HCT116 (cell line): ENCODE results near the gene CREG1. TPM values are rescaled to one million over a fixed set of nuclear protein-coding genes. Genes with fewer than 3 reads are reported as not detected.

Experiments
- ATAC-seq: fragments of 200-7000 bp; cut with Tn5 transposase; 2 replicates; pipeline ENCODE4 v1.9.1; 2020; ENCODE audit warnings: mild to moderate bottlenecking, moderate library complexity
- BruUV-seq: library from RNA; stranded (reverse); fragments of 400-500 nt; replicated peaks from 2 replicates; lab custom pipeline; 2021; lab: Mats Ljungman, UMichigan
- CTCF ChIA-PET: fragments of 300-600 bp; sonication (Branson Sonifier 250); formaldehyde crosslinking; loops from one replicate; lab custom pipeline; 2021; ENCODE audit warnings: antibody characterized with exemption; lab: Charles Lee
- POLR2A ChIA-PET: fragments of 300-600, 350-600 bp; sonication (Branson Sonifier 250); formaldehyde crosslinking; loops from one replicate; lab custom pipeline; 2021; ENCODE audit warnings: antibody characterized with exemption; lab: Charles Lee
- RAD21 ChIA-PET, 2 experiments: fragments of 300-600 bp; sonication (Branson Sonifier 250); formaldehyde crosslinking; loops; one replicate each; lab custom pipeline; 2023; ENCODE audit warnings: low total read pairs in 2 of 2; ENCODE audit not compliant: uncharacterized antibody in 2 of 2, unreplicated experiment in 2 of 2, low non-redundant PET in 1 of 2; lab: Charles Lee
- DNase-seq: peaks from one replicate; pipeline ENCODE4 v3.0.0-alpha.2; 2010; ENCODE audit warnings: low read depth, low spot score
- H2AFZ ChIP-seq: fragments of 200-600 bp; shearing (Covaris generic), sonication (generic); 2 replicates; pipeline ENCODE4 v1.6.1; 2017; ENCODE audit warnings: low read depth, mixed run types, mixed read lengths, antibody characterized with exemption, low read length; ENCODE audit not compliant: poor library complexity, severe bottlenecking
- H3K27ac ChIP-seq: 2 replicates; pipeline ENCODE4 v1.5.1; 2012; ENCODE audit warnings: low read depth, low read length
- H3K27me3 ChIP-seq: fragments of 200-600 bp; sonication (generic); 2 replicates; pipeline ENCODE4 v1.6.1; 2016; ENCODE audit warnings: mixed run types, low read length, mixed read lengths; ENCODE audit not compliant: insufficient read depth
- H3K36me3 ChIP-seq, 2 experiments: fragments of 200-500 bp in 1 of 2; fragments of 200-600 bp in 1 of 2; sonication (Bioruptor generic) in 1 of 2; sonication (generic) in 1 of 2; 2 replicates each; pipeline versions ENCODE4 v1.5.1 to v1.6.1; 2014 to 2016; ENCODE audit warnings: low read length in 2 of 2, inconsistent platforms in 1 of 2, mixed read lengths in 1 of 2, mixed run types in 1 of 2; ENCODE audit not compliant: insufficient read depth in 2 of 2, control insufficient read depth in 1 of 2
- H3K4me1 ChIP-seq, 2 experiments: fragments of 200-600 bp in 1 of 2; sonication (generic) in 1 of 2; 2 replicates each; pipeline versions ENCODE4 v1.5.1 to v1.6.1; 2012 to 2017; ENCODE audit warnings: low read length in 2 of 2, inconsistent platforms in 1 of 2, mild to moderate bottlenecking in 1 of 2, mixed read lengths in 1 of 2, mixed run types in 1 of 2, moderate library complexity in 1 of 2; ENCODE audit not compliant: insufficient read depth in 2 of 2, control insufficient read depth in 1 of 2
- H3K4me2 ChIP-seq: fragments of 200-600 bp; sonication (generic); 2 replicates; pipeline ENCODE4 v1.6.1; 2017; ENCODE audit warnings: mixed run types, low read length, mixed read lengths
- H3K4me3 ChIP-seq, 2 experiments: fragments of 200-600 bp in 1 of 2; sonication (generic) in 1 of 2; replicated peaks in 1 of 2; 2 replicates each; pipeline ENCODE4 v1.5.1; 2011 to 2016; ENCODE audit warnings: low read length in 2 of 2, control low read depth in 1 of 2, low read depth in 1 of 2, mild to moderate bottlenecking in 1 of 2, mixed read lengths in 1 of 2, mixed run types in 1 of 2
- H3K79me2 ChIP-seq: fragments of 200-600 bp; sonication (generic); 2 replicates; pipeline ENCODE4 v1.6.1; 2017; ENCODE audit warnings: mild to moderate bottlenecking, mixed run types, low read length, moderate library complexity, mixed read lengths; ENCODE audit not compliant: insufficient read depth
- H3K9ac ChIP-seq: fragments of 200-600 bp; sonication (generic); 2 replicates; pipeline ENCODE4 v1.6.1; 2016; ENCODE audit warnings: low read length, mixed read lengths
- H3K9me2 ChIP-seq: fragments of 200-600 bp; sonication (generic), shearing (Covaris generic); 2 replicates; pipeline ENCODE4 v1.6.1; 2017; ENCODE audit warnings: mixed run types, mild to moderate bottlenecking, moderate library complexity; ENCODE audit not compliant: insufficient read depth
- H3K9me3 ChIP-seq, 2 experiments: fragments of 200-500 bp in 1 of 2; fragments of 200-600 bp in 1 of 2; sonication (Bioruptor generic) in 1 of 2; sonication (generic) in 1 of 2; 2 replicates each; pipeline ENCODE4 v1.6.1; 2014 to 2017; ENCODE audit warnings: low read length in 2 of 2, mixed read lengths in 2 of 2, inconsistent platforms in 1 of 2, low read depth in 1 of 2, mild to moderate bottlenecking in 1 of 2, mixed run types in 1 of 2, moderate library complexity in 1 of 2; ENCODE audit not compliant: control insufficient read depth in 1 of 2, insufficient read depth in 1 of 2
- H4K20me1 ChIP-seq: fragments of 200-600 bp; sonication (generic), shearing (Covaris generic); 2 replicates; pipeline ENCODE4 v1.6.1; 2017; ENCODE audit warnings: mixed run types, mild to moderate bottlenecking, moderate library complexity; ENCODE audit not compliant: insufficient read depth
- ATF3 ChIP-seq: IDR thresholded peaks from 2 replicates; pipeline ENCODE4 v1.6.1; 2012
- CBX3 ChIP-seq: IDR thresholded peaks from 2 replicates; pipeline ENCODE4 v1.6.1; 2012; ENCODE audit warnings: low read depth
- CEBPB ChIP-seq: IDR thresholded peaks from 2 replicates; pipeline ENCODE4 v1.6.1; 2012; ENCODE audit warnings: low read depth
- CTCF ChIP-seq, 3 experiments: fragments of 200-600 bp in 1 of 3; sonication (generic) in 1 of 3; IDR thresholded peaks in 2 of 3; conservative IDR thresholded peaks in 1 of 3; 2 replicates each; pipeline ENCODE4 v1.5.1; 2012 to 2017; ENCODE audit warnings: low read depth in 2 of 3, low read length in 2 of 3, antibody characterized with exemption in 1 of 3, borderline replicate concordance in 1 of 3, control low read depth in 1 of 3, mild to moderate bottlenecking in 1 of 3, mixed read lengths in 1 of 3, mixed run types in 1 of 3, moderate library complexity in 1 of 3; ENCODE audit not compliant: insufficient read depth in 1 of 3
- EGR1 ChIP-seq: IDR thresholded peaks from 2 replicates; pipeline ENCODE4 v1.6.1; 2012; ENCODE audit warnings: low read depth
- ELF1 ChIP-seq: IDR thresholded peaks from 2 replicates; pipeline ENCODE4 v1.6.1; 2012; ENCODE audit warnings: low read depth, borderline replicate concordance
- EZH2phosphoT487 ChIP-seq: fragments of 200-600 bp; IDR thresholded peaks from 2 replicates; pipeline ENCODE4 v1.6.1; 2018; ENCODE audit warnings: antibody characterized with exemption, borderline replicate concordance
- JUND ChIP-seq: IDR thresholded peaks from 2 replicates; pipeline ENCODE4 v1.6.1; 2012
- POLR2A ChIP-seq: IDR thresholded peaks from 2 replicates; pipeline ENCODE4 v1.7.0; 2011; ENCODE audit warnings: borderline replicate concordance; ENCODE audit not compliant: insufficient read depth, insufficient read length; ENCODE audit errors: extremely low read depth
- POLR2AphosphoS5 ChIP-seq: IDR thresholded peaks from 2 replicates; pipeline ENCODE4 v1.6.1; 2011; ENCODE audit warnings: mild to moderate bottlenecking, low read depth, low read length, moderate library complexity
- RAD21 ChIP-seq: IDR thresholded peaks from 2 replicates; pipeline ENCODE4 v1.6.1; 2012; ENCODE audit warnings: low read depth, mild to moderate bottlenecking
- REST ChIP-seq: IDR thresholded peaks from 2 replicates; pipeline ENCODE4 v1.6.1; 2012; ENCODE audit warnings: low read depth
- SIN3A ChIP-seq: IDR thresholded peaks from 2 replicates; pipeline ENCODE4 v1.6.1; 2012; ENCODE audit warnings: low read depth
- SP1 ChIP-seq: IDR thresholded peaks from 2 replicates; pipeline ENCODE4 v1.6.1; 2012; ENCODE audit warnings: low read depth
- SRF ChIP-seq: IDR thresholded peaks from 2 replicates; pipeline ENCODE4 v1.6.1; 2012; ENCODE audit warnings: low read depth
- YY1 ChIP-seq: IDR thresholded peaks from 2 replicates; pipeline ENCODE4 v1.6.1; 2011; ENCODE audit warnings: low read length, low read depth, moderate library complexity, mild to moderate bottlenecking; ENCODE audit not compliant: insufficient replicate concordance; ENCODE audit errors: extremely low read depth
- ZFX ChIP-seq: fragments of 450-650 bp; IDR thresholded peaks from 2 replicates; pipeline ENCODE4 v1.6.1; 2017
- intact Hi-C: fragments of 100-400 bp; cut with micrococcal nuclease; formaldehyde crosslinking; loops from 2 replicates; pipeline ENCODE4 v1.10.0; 2022
- total RNA-seq: library from RNA; stranded (reverse); gene quantifications from one replicate; pipeline ENCODE4 v1.2.1, GENCODE V29; 2021; ENCODE audit not compliant: unreplicated experiment
- TF ChIP-seq, protein P1 (sequence below): IDR thresholded peaks from 2 replicates; pipeline ENCODE4 v1.6.1; 2012

Gene CREG1
- total RNA-seq, 1 experiment from 2014 or later, result 55.7 TPM

GRCh38 chr1:167575649-167576048 is 22.1 kb upstream of the CREG1 start:
- Histone ChIP-seq H3K27ac (no peak overlapping the region), H3K9ac (no peak overlapping the region), H4K20me1 (no peaks in the 10 kb centered on the region), H3K4me2 (no peak overlapping the region), H3K4me3 (no peak overlapping the region), H3K36me3 (no peaks in the 10 kb centered on the region), H3K79me2 (no peaks in the 10 kb centered on the region), H3K4me1 (no peaks in the 10 kb centered on the region), H3K9me2 (no peaks in the 10 kb centered on the region), H2AFZ (no peak overlapping the region), H3K9me3 (no peaks in the 10 kb centered on the region), H3K27me3 (peaks cover 5% of the 10 kb centered on the region; the same call in 1 of the 2 replicates)
- no peak for ATAC-seq
- ChIA-PET CTCF (no interaction called here), RAD21 (no interaction called here), POLR2A (no interaction called here)
- no peak for TF ChIP-seq ELF1
- TF ChIP-seq REST, result no peak
- no TSS peak for BruUV-seq
- intact Hi-C loops, result no loop called here
- no peak for DNase-seq

DNA sequence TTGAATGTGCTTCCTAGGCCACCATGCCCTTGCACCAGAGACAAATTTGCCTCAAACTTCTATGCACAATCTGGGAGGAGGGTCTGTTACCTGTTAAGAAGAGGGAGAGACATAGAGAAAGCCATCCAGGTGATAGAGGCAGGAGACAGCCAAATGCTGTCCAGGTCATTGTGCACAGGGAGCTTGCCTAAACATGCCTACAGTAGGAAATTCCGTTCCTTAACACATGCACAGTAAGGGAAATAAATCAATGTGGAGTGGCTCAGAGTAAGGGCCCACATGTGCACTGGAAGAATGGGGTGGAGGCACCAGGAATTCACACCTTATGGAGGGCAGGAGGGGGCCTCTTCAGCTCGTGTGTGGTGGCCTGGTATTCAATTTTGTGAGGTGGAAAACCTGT is 19.5 kb upstream of the CREG1 start:
- ChIA-PET CTCF (no interaction called here), RAD21 (no interaction called here), POLR2A (no interaction called here)
- no peaks in the 10 kb centered on the region for H3K9me2 ChIP-seq
- H3K27me3 ChIP-seq, result peaks cover 5% of the 10 kb centered on the region; the same call in 1 of the 2 replicates
- H2AFZ ChIP-seq, result no peak overlapping the region
- H3K79me2 ChIP-seq, result no peaks in the 10 kb centered on the region
- no peaks in the 10 kb centered on the region for H4K20me1 ChIP-seq
- ATAC-seq (no peak), DNase-seq (no peak)
- BruUV-seq, result no TSS peak
- no peak overlapping the region for H3K9ac ChIP-seq
- H3K4me2 ChIP-seq, result no peak overlapping the region
- intact Hi-C loops, result no loop called here
- H3K9me3 ChIP-seq, result no peaks in the 10 kb centered on the region
- no peaks in the 10 kb centered on the region for H3K36me3 ChIP-seq
- no peaks in the 10 kb centered on the region for H3K4me1 ChIP-seq
- no peak overlapping the region for H3K4me3 ChIP-seq
- no peak overlapping the region for H3K27ac ChIP-seq
- TF ChIP-seq SIN3A, result no peak
- TF ChIP-seq CEBPB, result no peak
- no peak for TF ChIP-seq CBX3
- TF ChIP-seq, protein P1, sequence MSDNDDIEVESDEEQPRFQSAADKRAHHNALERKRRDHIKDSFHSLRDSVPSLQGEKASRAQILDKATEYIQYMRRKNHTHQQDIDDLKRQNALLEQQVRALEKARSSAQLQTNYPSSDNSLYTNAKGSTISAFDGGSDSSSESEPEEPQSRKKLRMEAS, result no peak
- no peak for TF ChIP-seq POLR2AphosphoS5
- TF ChIP-seq YY1, result no peak
- TF ChIP-seq EGR1, result no peak
- no peak for TF ChIP-seq RAD21
- TF ChIP-seq ZFX, result no peak
- no peak for TF ChIP-seq ATF3
- no peak for TF ChIP-seq JUND
- no peak for TF ChIP-seq EZH2phosphoT487
- no peak for TF ChIP-seq POLR2A
- TF ChIP-seq SP1, result no peak
- no peak for TF ChIP-seq SRF
- no peak for TF ChIP-seq CTCF (IDR thresholded peaks at IDR 0.05 in 2 of 3, conservative IDR thresholded peaks at IDR 0.05 in 1 of 3; ENCODE audit: borderline replicate concordance in 1 of 3, insufficient read depth in 1 of 3, low read depth in 2 of 3, low read length in 2 of 3)
